ENCODE data around the gene CYTIP. TPM values are rescaled to one million over a fixed set of nuclear protein-coding genes. Genes with fewer than 3 reads are reported as not detected.

Gene CYTIP
- total and polyA plus RNA-seq, 12 donors, result 0.72 to 6.7 (median 3.2) TPM

GRCh38 chr2:157441072-157441454 lies 2.8 kb downstream of the CYTIP start:
- Histone ChIP-seq H3K36me3 (replicated peaks in 1 of 2) (no peaks in the 10 kb centered on the region), H3K27ac (no peak overlapping the region), H3K27me3 (peaks cover 6% of the 10 kb centered on the region), H3K9me3 (replicated peaks in 1 of 3) (no peaks in the 10 kb centered on the region), H3K4me3 (no peak overlapping the region), H3K4me1 (replicated peaks in 1 of 2) (no peaks in the 10 kb centered on the region)
- 35 to 52% (median 40%) methylated on average over 2 of the region's 2 CpGs for WGBS, 4 donors
- no peak for DNase-seq
- TF ChIP-seq CTCF (IDR thresholded peaks at IDR 0.05) (no peak), POLR2A (IDR thresholded peaks at IDR 0.05) (no peak)
- intact Hi-C loops (cut with DNase I), result no loop called here

GRCh38 chr2:157440404-157441071 lies 3.4 kb downstream of the CYTIP start:
- H3K4me1 ChIP-seq (replicated peaks in 1 of 2), result no peaks in the 10 kb centered on the region
- WGBS, 4 donors, result 67 to 72% (median 70%) methylated on average over 5 of the region's 5 CpGs
- no peak for DNase-seq
- no peak for TF ChIP-seq CTCF (IDR thresholded peaks at IDR 0.05)
- H3K9me3 ChIP-seq (replicated peaks in 1 of 3), result no peaks in the 10 kb centered on the region
- H3K27ac ChIP-seq, result no peak overlapping the region
- peaks cover 6% of the 10 kb centered on the region for H3K27me3 ChIP-seq
- no peak overlapping the region for H3K4me3 ChIP-seq
- intact Hi-C loops (cut with DNase I), result no loop called here
- H3K36me3 ChIP-seq (replicated peaks in 1 of 2), result no peaks in the 10 kb centered on the region

GRCh38 chr2:157439824-157440186 lies 4.1 kb downstream of the CYTIP start:
- Histone ChIP-seq H3K4me3 (no peak overlapping the region), H3K4me1 (replicated peaks in 1 of 2) (no peaks in the 10 kb centered on the region), H3K9me3 (replicated peaks in 1 of 3) (no peaks in the 10 kb centered on the region), H3K27me3 (peaks cover 6% of the 10 kb centered on the region), H3K27ac (no peak overlapping the region), H3K36me3 (replicated peaks in 1 of 2) (no peaks in the 10 kb centered on the region)
- WGBS, 4 donors, result 29 to 69% (median 67%) methylated on average over 1 of the region's 1 CpG
- no peak for TF ChIP-seq CTCF (IDR thresholded peaks at IDR 0.05)
- no peak for TF ChIP-seq POLR2A (IDR thresholded peaks at IDR 0.05)
- DNase-seq, result no peak
- intact Hi-C loops (cut with DNase I), result no loop called here

- no peak overlapping the region for H3K4me3 ChIP-seq
- intact Hi-C loops (cut with DNase I), result no loop called here
Observed at GRCh38 chr2:157438863-157439823, 4.7 kb downstream of the CYTIP start.

More at GRCh38 chr2:157438863-157439823, 4.7 kb downstream of the CYTIP start:
- H3K36me3 ChIP-seq (replicated peaks in 1 of 2), result no peaks in the 10 kb centered on the region
- TF ChIP-seq CTCF (IDR thresholded peaks at IDR 0.05) (no peak), POLR2A (IDR thresholded peaks at IDR 0.05) (no peak)
- H3K9me3 ChIP-seq (replicated peaks in 1 of 3), result no peaks in the 10 kb centered on the region
- WGBS, 4 donors, result 58 to 62% (median 60%) methylated on average over 12 of the region's 12 CpGs
- peaks cover 6% of the 10 kb centered on the region for H3K27me3 ChIP-seq
- H3K27ac ChIP-seq, result no peak overlapping the region
- DNase-seq, result no peak
- no peaks in the 10 kb centered on the region for H3K4me1 ChIP-seq (replicated peaks in 1 of 2)

Data from adrenal gland (tissue), 12 donors.